ENCODE data around the gene CYP2D6.
"Not testable (repeated sequence)": the region's sequence is repeated elsewhere in the genome, so short reads cannot be mapped to it uniquely, and the experiment has no call there.

The CYP2D6 gene

DNA sequence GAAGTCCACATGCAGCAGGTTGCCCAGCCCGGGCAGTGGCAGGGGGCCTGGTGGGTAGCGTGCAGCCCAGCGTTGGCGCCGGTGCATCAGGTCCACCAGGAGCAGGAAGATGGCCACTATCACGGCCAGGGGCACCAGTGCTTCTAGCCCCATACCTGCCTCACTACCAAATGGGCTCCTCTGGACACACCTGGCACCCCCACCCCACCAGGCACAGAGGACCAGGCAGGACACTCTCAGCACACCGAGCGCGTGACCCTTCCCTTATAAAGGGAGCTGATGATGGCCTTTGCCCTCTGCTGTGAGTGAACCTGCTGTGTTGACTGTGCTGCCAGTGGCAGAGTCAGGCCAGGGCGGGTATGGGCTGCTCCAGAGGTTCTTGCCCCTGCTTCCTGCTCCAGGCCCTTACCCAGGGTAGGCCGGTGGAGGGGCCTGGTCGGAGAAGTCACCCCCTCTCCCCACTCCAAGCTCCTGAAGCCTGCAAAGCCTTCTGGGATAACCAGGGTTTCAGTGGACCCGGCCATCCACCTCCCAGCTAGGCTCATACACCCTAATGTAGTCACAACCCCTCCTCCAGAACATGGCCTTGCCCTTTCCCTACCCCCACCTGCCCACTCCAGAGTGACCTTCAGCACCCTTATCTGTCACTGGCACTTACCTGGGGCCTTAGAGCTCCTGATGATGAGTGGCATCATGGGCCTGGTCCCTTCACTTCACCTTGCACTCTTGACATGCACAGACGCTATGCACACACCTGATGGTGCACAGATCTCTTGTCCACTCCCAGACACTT is at the start of gene CYP2D6:
Gene CYP2D6, minus strand, starts transcription at position 172 of the 793 bp plus-strand sequence. Its CDS starts 19 bp downstream, at position 153.
- not testable (repeated sequence) for H3K27me3 ChIP-seq (ENCODE audit: insufficient read depth, insufficient read length); H3K4me1 ChIP-seq (ENCODE audit: insufficient read depth, insufficient read length); H3K4me3 ChIP-seq (ENCODE audit: insufficient read length, low read depth); H3K9ac ChIP-seq (ENCODE audit: insufficient read length, low read depth); DNase-seq (ENCODE audit: low read depth, low spot score); H3K36me3 ChIP-seq (ENCODE audit: insufficient read depth, insufficient read length, low read length); H3K9me3 ChIP-seq (ENCODE audit: insufficient read depth, low read length)

GRCh38 chr22:42179616-42180015 is 49.0 kb upstream of the CYP2D6 start:
- DNase-seq (ENCODE audit: low read depth, low spot score), result no peak
- Histone ChIP-seq H3K9ac (ENCODE audit: insufficient read length, low read depth) (no peak overlapping the region), H3K36me3 (ENCODE audit: insufficient read depth, insufficient read length, low read length) (peaks cover 8% of the 10 kb centered on the region), H3K4me1 (ENCODE audit: insufficient read depth, insufficient read length) (no peaks in the 10 kb centered on the region), H3K27me3 (ENCODE audit: insufficient read depth, insufficient read length) (no peaks in the 10 kb centered on the region), H3K4me3 (ENCODE audit: insufficient read length, low read depth) (no peak overlapping the region), H3K9me3 (ENCODE audit: insufficient read depth, low read length) (no peaks in the 10 kb centered on the region)
- TF ChIP-seq ZNF274 (IDR thresholded peaks at IDR 0.05; ENCODE audit: low read depth, low read length) (no peak), YY1 (IDR thresholded peaks at IDR 0.05; ENCODE audit: insufficient read depth, insufficient read length) (no peak)

DNA sequence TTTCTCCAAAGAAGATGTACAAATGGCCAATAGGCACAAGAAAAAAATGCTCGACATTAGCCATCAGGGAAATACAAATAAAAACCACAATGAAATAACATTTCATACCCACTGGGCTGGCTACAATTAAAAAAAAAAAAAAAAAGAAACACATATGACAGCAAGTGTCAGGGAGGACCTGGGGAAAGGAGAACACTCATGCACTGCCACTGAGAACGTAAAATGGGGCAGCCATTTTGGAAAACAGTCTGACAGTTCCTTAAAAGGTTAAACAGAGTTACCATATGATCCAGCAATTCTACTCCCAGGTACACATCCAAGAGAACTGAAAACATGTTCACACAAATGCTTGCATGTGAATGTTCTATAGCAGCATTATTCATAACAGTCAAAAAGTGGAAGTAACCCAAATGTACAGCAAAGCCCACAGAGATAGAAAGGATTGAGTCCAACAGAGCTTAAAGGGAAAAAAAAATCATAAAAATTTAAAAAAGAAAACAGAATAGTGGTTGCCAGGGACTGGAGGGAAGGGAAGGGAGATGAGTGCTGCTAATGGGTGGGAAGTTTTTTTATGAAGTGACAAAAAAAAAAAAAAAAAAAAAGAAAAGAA is 48.4 kb upstream of the CYP2D6 start:
- Histone ChIP-seq H3K9me3 (ENCODE audit: insufficient read depth, low read length) (no peaks in the 10 kb centered on the region), H3K9ac (ENCODE audit: insufficient read length, low read depth) (no peak overlapping the region), H3K4me1 (ENCODE audit: insufficient read depth, insufficient read length) (no peaks in the 10 kb centered on the region), H3K4me3 (ENCODE audit: insufficient read length, low read depth) (no peak overlapping the region), H3K27me3 (ENCODE audit: insufficient read depth, insufficient read length) (no peaks in the 10 kb centered on the region), H3K36me3 (ENCODE audit: insufficient read depth, insufficient read length, low read length) (peaks cover 8% of the 10 kb centered on the region)
- TF ChIP-seq YY1 (IDR thresholded peaks at IDR 0.05; ENCODE audit: insufficient read depth, insufficient read length) (no peak), SUZ12 (IDR thresholded peaks at IDR 0.05; ENCODE audit: extremely low read depth, insufficient read depth, insufficient read length) (no peak), ZNF274 (IDR thresholded peaks at IDR 0.05; ENCODE audit: low read depth, low read length) (no peak)
- no peak for DNase-seq (ENCODE audit: low read depth, low spot score)

- peaks cover 8% of the 10 kb centered on the region for H3K36me3 ChIP-seq (ENCODE audit: insufficient read depth, insufficient read length, low read length)
- TF ChIP-seq ZNF274 (IDR thresholded peaks at IDR 0.05; ENCODE audit: low read depth, low read length), result no peak
- no peaks in the 10 kb centered on the region for H3K4me1 ChIP-seq (ENCODE audit: insufficient read depth, insufficient read length)
- H3K4me3 ChIP-seq (ENCODE audit: insufficient read length, low read depth), result no peak overlapping the region
- H3K27me3 ChIP-seq (ENCODE audit: insufficient read depth, insufficient read length), result no peaks in the 10 kb centered on the region
- no peak for DNase-seq (ENCODE audit: low read depth, low spot score)
- no peaks in the 10 kb centered on the region for H3K9me3 ChIP-seq (ENCODE audit: insufficient read depth, low read length)
- no peak overlapping the region for H3K9ac ChIP-seq (ENCODE audit: insufficient read length, low read depth)
Measured at GRCh38 chr22:42177891-42178336, 47.3 kb upstream of the CYP2D6 start.

GRCh38 chr22:42176255-42176915 is 45.8 kb upstream of the CYP2D6 start:
- Histone ChIP-seq H3K27me3 (ENCODE audit: insufficient read depth, insufficient read length) (no peaks in the 10 kb centered on the region), H3K4me1 (ENCODE audit: insufficient read depth, insufficient read length) (peaks cover 4% of the 10 kb centered on the region), H3K4me3 (ENCODE audit: insufficient read length, low read depth) (no peak overlapping the region), H3K9me3 (ENCODE audit: insufficient read depth, low read length) (no peaks in the 10 kb centered on the region), H3K36me3 (ENCODE audit: insufficient read depth, insufficient read length, low read length) (peaks cover 16% of the 10 kb centered on the region), H3K9ac (ENCODE audit: insufficient read length, low read depth) (no peak overlapping the region)
- TF ChIP-seq ZNF274 (IDR thresholded peaks at IDR 0.05; ENCODE audit: low read depth, low read length), result no peak
- TF ChIP-seq SUZ12 (IDR thresholded peaks at IDR 0.05; ENCODE audit: extremely low read depth, insufficient read depth, insufficient read length), result no peak
- no peak for TF ChIP-seq YY1 (IDR thresholded peaks at IDR 0.05; ENCODE audit: insufficient read depth, insufficient read length)
- DNase-seq (ENCODE audit: low read depth, low spot score), result no peak

GRCh38 chr22:42174062-42174461 is 43.5 kb upstream of the CYP2D6 start:
- TF ChIP-seq YY1 (IDR thresholded peaks at IDR 0.05; ENCODE audit: insufficient read depth, insufficient read length), result no peak
- TF ChIP-seq SUZ12 (IDR thresholded peaks at IDR 0.05; ENCODE audit: extremely low read depth, insufficient read depth, insufficient read length), result no peak
- TF ChIP-seq ZNF274 (IDR thresholded peaks at IDR 0.05; ENCODE audit: low read depth, low read length), result no peak
- no peak for DNase-seq (ENCODE audit: low read depth, low spot score)
- Histone ChIP-seq H3K9me3 (ENCODE audit: insufficient read depth, low read length) (no peaks in the 10 kb centered on the region), H3K4me3 (ENCODE audit: insufficient read length, low read depth) (no peak overlapping the region), H3K27me3 (ENCODE audit: insufficient read depth, insufficient read length) (no peaks in the 10 kb centered on the region), H3K36me3 (ENCODE audit: insufficient read depth, insufficient read length, low read length) (peaks cover 16% of the 10 kb centered on the region), H3K4me1 (ENCODE audit: insufficient read depth, insufficient read length) (peaks cover 4% of the 10 kb centered on the region), H3K9ac (ENCODE audit: insufficient read length, low read depth) (no peak overlapping the region)

GRCh38 chr22:42173183-42173926 is 42.7 kb upstream of the CYP2D6 start:
- H3K27me3 ChIP-seq (ENCODE audit: insufficient read depth, insufficient read length), result no peaks in the 10 kb centered on the region
- no peak for DNase-seq (ENCODE audit: low read depth, low spot score)
- no peak overlapping the region for H3K9ac ChIP-seq (ENCODE audit: insufficient read length, low read depth)
- no peaks in the 10 kb centered on the region for H3K9me3 ChIP-seq (ENCODE audit: insufficient read depth, low read length)
- H3K4me1 ChIP-seq (ENCODE audit: insufficient read depth, insufficient read length), result peaks cover 4% of the 10 kb centered on the region
- no peak overlapping the region for H3K4me3 ChIP-seq (ENCODE audit: insufficient read length, low read depth)
- peaks cover 19% of the 10 kb centered on the region for H3K36me3 ChIP-seq (ENCODE audit: insufficient read depth, insufficient read length, low read length)
- no peak for TF ChIP-seq ZNF274 (IDR thresholded peaks at IDR 0.05; ENCODE audit: low read depth, low read length)
- no peak for TF ChIP-seq SUZ12 (IDR thresholded peaks at IDR 0.05; ENCODE audit: extremely low read depth, insufficient read depth, insufficient read length)
- TF ChIP-seq YY1 (IDR thresholded peaks at IDR 0.05; ENCODE audit: insufficient read depth, insufficient read length), result no peak

All from NT2/D1 (cell line).